NCI-H2196 treated with DMSO at 0.1 percent for 48 hours (cell line): ENCODE measurements around the gene PRKG1.

ENCODE experiments used
- DNase-seq: peaks from one replicate; lab custom pipeline; 2025; ENCODE audit not compliant: unreplicated experiment; lab: John Stamatoyannopoulos, UW

Gene PRKG1

GRCh38 chr10:51852297-51852696, 778.0 kb downstream of the PRKG1 start:
- DNase-seq = no peak

GRCh38 chr10:51857305-51857704, 783.0 kb downstream of the PRKG1 start:
- no peak for DNase-seq

- no peak for DNase-seq
These were observed 786.0 kb downstream of the PRKG1 start for GRCh38 chr10:51860257-51860656.

- no peak for DNase-seq
These were observed 786.8 kb downstream of the PRKG1 start for GRCh38 chr10:51861051-51861450.

GRCh38 chr10:51861731-51862130, 787.4 kb downstream of the PRKG1 start:
- no peak for DNase-seq

- DNase-seq = no peak
These were observed 787.9 kb downstream of the PRKG1 start for GRCh38 chr10:51862149-51862548.

- no peak for DNase-seq
These were observed 793.7 kb downstream of the PRKG1 start for GRCh38 chr10:51867956-51868355.

- no peak for DNase-seq
These were observed 799.8 kb downstream of the PRKG1 start for GRCh38 chr10:51874131-51874530.

GRCh38 chr10:51875610-51876009, 801.3 kb downstream of the PRKG1 start:
- no peak for DNase-seq

- no peak for DNase-seq
These were observed 802.2 kb downstream of the PRKG1 start for GRCh38 chr10:51876503-51876902.

GRCh38 chr10:51876979-51877378, 802.7 kb downstream of the PRKG1 start:
- no peak for DNase-seq

GRCh38 chr10:51877636-51878035, 803.3 kb downstream of the PRKG1 start:
- DNase-seq = no peak

- DNase-seq = no peak
These were observed 804.4 kb downstream of the PRKG1 start for GRCh38 chr10:51878695-51879094.

GRCh38 chr10:51879238-51879637, 805.0 kb downstream of the PRKG1 start:
- no peak for DNase-seq

GRCh38 chr10:51881213-51881612, 806.9 kb downstream of the PRKG1 start:
- no peak for DNase-seq

GRCh38 chr10:51886438-51887068, 812.3 kb downstream of the PRKG1 start:
- no peak for DNase-seq

- DNase-seq = no peak
These were observed 814.0 kb downstream of the PRKG1 start for GRCh38 chr10:51888263-51888662.

- no peak for DNase-seq
These were observed 818.0 kb downstream of the PRKG1 start for GRCh38 chr10:51892313-51892712.

GRCh38 chr10:51892965-51893658, 818.8 kb downstream of the PRKG1 start:
- DNase-seq = no peak

- no peak for DNase-seq
These were observed 820.7 kb downstream of the PRKG1 start for GRCh38 chr10:51894771-51895578.

GRCh38 chr10:51896849-51897248, 822.6 kb downstream of the PRKG1 start:
- no peak for DNase-seq

- no peak for DNase-seq
These were observed 823.3 kb downstream of the PRKG1 start for GRCh38 chr10:51897560-51897959.
